Prostate gland (tissue), 2 donors: ENCODE measurements around the gene HEPACAM.

Experiments
- POLR2A ChIP-seq: fragments of 450-650 bp; IDR thresholded peaks from one replicate; pipeline ENCODE4 v1.6.1; 2016; ENCODE audit warnings: antibody characterized with exemption, mild to moderate bottlenecking
- TF ChIP-seq, protein P1 (sequence below), 4 experiments: fragments of 200-600 bp in 2 of 4; fragments of 450-650 bp in 2 of 4; sonication (generic) in 2 of 4; IDR thresholded peaks; 1 replicate in 3 of 4; 2 replicates in 1 of 4; pipeline ENCODE4 v1.5.1; 2016 to 2019; ENCODE audit warnings: antibody characterized with exemption in 4 of 4, mild to moderate bottlenecking in 2 of 4, moderate library complexity in 2 of 4

DNA sequence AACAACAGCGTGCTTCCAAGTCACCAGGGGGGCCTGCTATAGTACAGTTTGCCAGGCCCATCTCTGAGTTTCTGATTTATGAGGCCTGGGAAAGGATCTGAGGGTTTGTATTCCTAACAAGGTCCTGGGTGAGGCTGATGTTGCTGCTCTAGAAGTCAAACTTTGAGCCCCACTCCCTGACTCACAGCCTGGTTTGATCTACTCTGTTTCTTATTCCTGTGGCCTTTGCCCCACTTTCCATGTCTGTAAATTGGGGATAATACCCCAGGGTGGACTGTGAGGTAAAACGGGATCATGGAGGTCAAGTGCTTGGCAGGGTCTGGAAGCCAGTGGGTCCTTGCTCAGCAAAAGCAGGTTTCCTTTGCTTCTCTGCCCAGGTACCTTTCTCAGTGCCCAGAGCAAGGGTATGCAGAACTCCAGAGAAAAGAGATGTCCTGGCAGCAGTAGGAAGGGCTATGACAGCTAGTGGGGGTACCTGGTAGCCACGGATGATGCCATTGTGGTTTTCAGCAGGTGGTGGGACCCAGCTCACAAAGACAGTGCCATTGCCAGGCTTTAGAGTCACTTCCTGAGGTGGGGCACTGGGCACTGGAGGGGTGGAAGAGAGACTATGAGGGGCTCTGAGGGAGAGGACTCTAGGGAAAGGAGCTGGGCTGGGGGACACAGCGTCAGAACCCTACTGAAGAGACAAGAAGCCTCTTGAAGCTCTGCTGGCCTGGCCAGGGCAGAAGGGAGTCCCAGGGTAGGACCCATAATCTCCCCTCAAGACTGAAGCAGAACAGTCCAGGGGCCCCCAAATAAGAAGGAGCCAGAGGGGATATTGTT lies 41.0 kb downstream of the HEPACAM start:
- TF ChIP-seq, protein P1, sequence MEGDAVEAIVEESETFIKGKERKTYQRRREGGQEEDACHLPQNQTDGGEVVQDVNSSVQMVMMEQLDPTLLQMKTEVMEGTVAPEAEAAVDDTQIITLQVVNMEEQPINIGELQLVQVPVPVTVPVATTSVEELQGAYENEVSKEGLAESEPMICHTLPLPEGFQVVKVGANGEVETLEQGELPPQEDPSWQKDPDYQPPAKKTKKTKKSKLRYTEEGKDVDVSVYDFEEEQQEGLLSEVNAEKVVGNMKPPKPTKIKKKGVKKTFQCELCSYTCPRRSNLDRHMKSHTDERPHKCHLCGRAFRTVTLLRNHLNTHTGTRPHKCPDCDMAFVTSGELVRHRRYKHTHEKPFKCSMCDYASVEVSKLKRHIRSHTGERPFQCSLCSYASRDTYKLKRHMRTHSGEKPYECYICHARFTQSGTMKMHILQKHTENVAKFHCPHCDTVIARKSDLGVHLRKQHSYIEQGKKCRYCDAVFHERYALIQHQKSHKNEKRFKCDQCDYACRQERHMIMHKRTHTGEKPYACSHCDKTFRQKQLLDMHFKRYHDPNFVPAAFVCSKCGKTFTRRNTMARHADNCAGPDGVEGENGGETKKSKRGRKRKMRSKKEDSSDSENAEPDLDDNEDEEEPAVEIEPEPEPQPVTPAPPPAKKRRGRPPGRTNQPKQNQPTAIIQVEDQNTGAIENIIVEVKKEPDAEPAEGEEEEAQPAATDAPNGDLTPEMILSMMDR (IDR thresholded peaks at IDR 0.05), result no peak
- TF ChIP-seq POLR2A, result no peak
